Mammary epithelial cell (primary cell): Measurements from ENCODE around the gene TC2N.

Experiments
- CTCF ChIP-seq, 2 donors: IDR thresholded peaks in 1 of 2; conservative IDR thresholded peaks in 1 of 2; 2 replicates each; pipeline ENCODE4 v1.5.1; 2011 to 2012; ENCODE audit warnings: inconsistent platforms in 2 of 2, low read length in 2 of 2, mild to moderate bottlenecking in 2 of 2, control low read depth in 1 of 2, low read depth in 1 of 2; ENCODE audit not compliant: insufficient read depth in 1 of 2; ENCODE audit errors: extremely low read depth in 1 of 2
- EZH2 ChIP-seq: IDR thresholded peaks from 2 replicates; pipeline ENCODE4 v1.6.1; 2012; ENCODE audit warnings: low read length, inconsistent platforms, borderline replicate concordance

- TF ChIP-seq CTCF (conservative IDR thresholded peaks at IDR 0.05 in 1 of 2, IDR thresholded peaks at IDR 0.05 in 1 of 2; ENCODE audit: extremely low read depth in 1 of 2, insufficient read depth in 1 of 2, low read depth in 1 of 2, low read length in 2 of 2) (no peak), EZH2 (no peak)
Observed at GRCh38 chr14:91806716-91807115, 60.6 kb downstream of the TC2N start.
